A673 (cell line): ENCODE data around the gene LAMA2. TPM values are rescaled to one million over a fixed set of nuclear protein-coding genes. Genes with fewer than 3 reads are reported as not detected.

ENCODE experiments used
- BruUV-seq: library from RNA; stranded (reverse); fragments of 400-500 nt; replicated peaks from 2 replicates; lab custom pipeline; 2021; lab: Mats Ljungman, UMichigan
- CTCF ChIA-PET: fragments of 300-600 bp; sonication (Branson Sonifier 250); formaldehyde crosslinking; loops from one replicate; lab custom pipeline; 2022; ENCODE audit warnings: antibody characterized with exemption; lab: Charles Lee
- POLR2A ChIA-PET: fragments of 300-600 bp; sonication (Branson Sonifier 250); formaldehyde crosslinking; loops from one replicate; lab custom pipeline; 2022; ENCODE audit warnings: antibody characterized with exemption; ENCODE audit not compliant: low non-redundant PET; lab: Charles Lee
- DNase-seq: peaks from one replicate; pipeline ENCODE4 v3.0.0-alpha.2; 2015; ENCODE audit warnings: low spot score
- H3K27ac ChIP-seq: fragments of 200-600 bp; sonication (generic); 2 replicates; pipeline ENCODE4 v1.5.1; 2016; ENCODE audit warnings: mixed run types, low read depth, mild to moderate bottlenecking, mixed read lengths, antibody characterized with exemption, low read length; ENCODE audit not compliant: poor library complexity, severe bottlenecking
- H3K27me3 ChIP-seq: fragments of 200-600 bp; sonication (generic); replicated peaks from 2 replicates; pipeline ENCODE4 v1.6.1; 2017; ENCODE audit warnings: mixed run types, low read depth, mild to moderate bottlenecking, mixed read lengths, antibody characterized with exemption, low read length; ENCODE audit not compliant: insufficient read depth, poor library complexity
- H3K36me3 ChIP-seq: fragments of 200-600 bp; sonication (generic); 2 replicates; pipeline ENCODE4 v1.6.1; 2016; ENCODE audit warnings: mixed run types, mild to moderate bottlenecking, mixed read lengths, antibody characterized with exemption, low read length; ENCODE audit not compliant: insufficient read depth, poor library complexity, severe bottlenecking
- H3K4me1 ChIP-seq: fragments of 200-600 bp; sonication (generic); 2 replicates; pipeline ENCODE4 v1.6.1; 2017; ENCODE audit warnings: mixed run types, mild to moderate bottlenecking, mixed read lengths, antibody characterized with exemption, low read length; ENCODE audit not compliant: insufficient read depth, poor library complexity, severe bottlenecking
- H3K4me3 ChIP-seq: fragments of 200-600 bp; sonication (generic); 2 replicates; pipeline ENCODE4 v1.5.1; 2016; ENCODE audit warnings: low read depth, mixed run types, mild to moderate bottlenecking, mixed read lengths, low read length; ENCODE audit not compliant: poor library complexity, severe bottlenecking
- H3K9me3 ChIP-seq: fragments of 200-600 bp; sonication (generic); 2 replicates; pipeline ENCODE4 v1.6.1; 2016; ENCODE audit warnings: mixed run types, low read depth, mild to moderate bottlenecking, mixed read lengths, antibody characterized with exemption, low read length; ENCODE audit not compliant: poor library complexity, severe bottlenecking
- CTCF ChIP-seq: fragments of 300-800, 200-600 bp; sonication (generic); conservative IDR thresholded peaks from 2 replicates; pipeline ENCODE4 v1.5.1; 2017; ENCODE audit warnings: low read depth, mild to moderate bottlenecking, antibody characterized with exemption, low read length, moderate library complexity, mixed read lengths
- EZH2 ChIP-seq: fragments of 200-600 bp; sonication (generic); IDR thresholded peaks from 2 replicates; pipeline ENCODE4 v1.6.1; 2017; ENCODE audit warnings: borderline replicate concordance, low read depth, mild to moderate bottlenecking, mixed read lengths, antibody characterized with exemption, low read length; ENCODE audit not compliant: poor library complexity, severe bottlenecking
- intact Hi-C: fragments of 100-400 bp; cut with micrococcal nuclease; formaldehyde crosslinking; loops from one replicate; pipeline ENCODE4 v1.10.0; 2022; ENCODE audit not compliant: unreplicated experiment
- total RNA-seq: library from RNA; stranded (reverse); gene quantifications from 2 replicates; pipeline ENCODE4 v1.2.3, GENCODE V29; 2021

The LAMA2 gene
- total RNA-seq, 1 experiment from 2014 or later, result 2.2 TPM

DNA sequence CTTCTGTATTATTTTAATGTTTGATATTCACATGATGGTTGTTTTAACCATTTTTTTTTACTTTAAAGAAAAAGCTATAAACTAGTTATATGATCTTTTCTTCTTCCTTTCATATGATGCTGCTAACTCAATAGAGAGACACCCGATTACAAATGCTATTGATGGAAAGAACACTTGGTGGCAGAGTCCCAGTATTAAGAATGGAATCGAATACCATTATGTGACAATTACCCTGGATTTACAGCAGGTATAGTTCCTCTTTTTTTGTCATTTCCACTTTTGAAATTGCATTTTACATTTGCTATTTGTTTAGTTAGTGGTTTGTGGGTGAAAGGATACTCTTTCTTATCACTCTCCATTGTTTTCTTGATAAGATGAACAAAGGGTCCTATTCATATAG, 176.7 kb downstream of the LAMA2 start:
- Histone ChIP-seq H3K36me3 (no peaks in the 10 kb centered on the region), H3K4me1 (no peaks in the 10 kb centered on the region), H3K4me3 (no peak overlapping the region), H3K27me3 (no peaks in the 10 kb centered on the region), H3K27ac (no peak overlapping the region), H3K9me3 (no peaks in the 10 kb centered on the region)
- CTCF ChIA-PET, result no interaction called here
- BruUV-seq, result no TSS peak
- DNase-seq, result no peak
- POLR2A ChIA-PET, result no interaction called here
- TF ChIP-seq EZH2, result no peak
- TF ChIP-seq CTCF, result no peak
- intact Hi-C loops, result no loop called here

DNA sequence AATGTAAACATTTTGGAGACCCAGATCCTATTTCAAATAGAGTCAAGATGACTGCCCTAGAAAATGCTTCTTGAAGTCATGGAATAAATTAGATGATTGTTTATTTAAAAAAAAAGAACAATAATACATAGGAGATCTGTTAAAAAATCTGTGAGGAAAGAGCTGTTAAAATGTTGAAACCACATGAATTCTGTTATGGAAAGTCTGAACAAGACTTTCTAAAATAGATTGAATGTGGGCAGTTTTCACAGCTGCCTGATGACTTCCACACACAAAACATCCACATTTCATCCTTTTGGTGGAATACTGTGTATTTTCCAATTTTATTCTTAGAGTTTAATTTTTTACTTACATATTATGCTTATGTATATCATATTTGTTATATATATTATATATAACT, 186.1 kb downstream of the LAMA2 start:
- no peaks in the 10 kb centered on the region for H3K36me3 ChIP-seq
- intact Hi-C loops, result no loop called here
- no peaks in the 10 kb centered on the region for H3K27me3 ChIP-seq
- TF ChIP-seq CTCF, result no peak
- peaks cover 8% of the 10 kb centered on the region for H3K9me3 ChIP-seq
- ChIA-PET POLR2A (no interaction called here), CTCF (no interaction called here)
- peaks cover under 1% of the 10 kb centered on the region for H3K4me1 ChIP-seq
- no TSS peak for BruUV-seq
- no peak overlapping the region for H3K4me3 ChIP-seq
- no peak for DNase-seq
- no peak overlapping the region for H3K27ac ChIP-seq

DNA sequence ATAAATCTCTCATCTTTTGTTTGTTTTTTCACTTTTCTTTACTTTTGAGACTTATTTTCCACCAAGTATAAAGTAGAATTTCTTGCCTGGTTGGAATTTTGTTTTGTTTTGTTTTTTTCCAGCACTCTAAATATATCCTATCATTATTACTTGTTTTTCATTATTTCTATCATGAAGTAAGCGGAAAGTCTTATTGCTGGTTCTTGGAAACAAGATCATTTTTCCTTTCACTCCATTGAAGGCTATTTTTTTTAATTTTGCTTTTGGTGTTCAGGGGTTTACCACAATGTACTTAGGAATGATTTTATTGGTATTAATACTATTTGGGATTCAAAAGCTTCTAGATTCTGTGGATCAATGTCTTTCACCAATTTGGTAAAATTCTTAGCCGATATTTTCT, 190.1 kb downstream of the LAMA2 start:
- Histone ChIP-seq H3K27ac (no peak overlapping the region), H3K36me3 (no peaks in the 10 kb centered on the region), H3K4me1 (peaks cover 17% of the 10 kb centered on the region), H3K9me3 (no peaks in the 10 kb centered on the region), H3K27me3 (no peaks in the 10 kb centered on the region), H3K4me3 (no peak overlapping the region)
- TF ChIP-seq EZH2 (no peak), CTCF (no peak)
- no TSS peak for BruUV-seq
- no peak for DNase-seq
- CTCF ChIA-PET, result interaction anchor here (0.5 kb wide), 1 partner anchor 20 kb away, joined by 4 read pairs; no protein-coding TSS in a partner anchor
- POLR2A ChIA-PET, result no interaction called here
- intact Hi-C loops, result no loop called here
